GM19023 (cell line): Measurements from ENCODE around the gene IKZF2.

Source experiments
- ATAC-seq: cut with Tn5 transposase; IDR thresholded peaks from one replicate; pipeline ENCODE4 v1.9.1; 2021; ENCODE audit warnings: mild to moderate bottlenecking, moderate library complexity; ENCODE audit not compliant: unreplicated experiment

Gene IKZF2

GRCh38 chr2:213156717-213157116, 5.3 kb upstream of the IKZF2 start:
- no peak for ATAC-seq

GRCh38 chr2:213152888-213153287, 1.5 kb upstream of the IKZF2 start:
- ATAC-seq = no peak

- peak; percentile 32 for ATAC-seq
Measured at GRCh38 chr2:213152065-213152794, 818 bp upstream of the IKZF2 start.

- no peak for ATAC-seq
Measured at GRCh38 chr2:213150315-213151097, 906 bp downstream of the IKZF2 start.

- no peak for ATAC-seq
Measured at GRCh38 chr2:213149949-213150314, 1.5 kb downstream of the IKZF2 start.

GRCh38 chr2:213149294-213149875, 2.0 kb downstream of the IKZF2 start:
- ATAC-seq = no peak

GRCh38 chr2:213148572-213149261, 2.7 kb downstream of the IKZF2 start:
- no peak for ATAC-seq

- no peak for ATAC-seq
Measured at GRCh38 chr2:213147538-213147937, 3.9 kb downstream of the IKZF2 start.

GRCh38 chr2:213145715-213146242, 5.6 kb downstream of the IKZF2 start:
- no peak for ATAC-seq

- no peak for ATAC-seq
Measured at GRCh38 chr2:213137064-213137463, 14.3 kb downstream of the IKZF2 start.

- ATAC-seq = no peak
Measured at GRCh38 chr2:213129311-213129710, 22.1 kb downstream of the IKZF2 start.

- no peak for ATAC-seq
Measured at GRCh38 chr2:213125646-213126347, 25.6 kb downstream of the IKZF2 start.

- ATAC-seq = no peak
Measured at GRCh38 chr2:213122725-213123124, 28.7 kb downstream of the IKZF2 start.

GRCh38 chr2:213121690-213122089, 29.7 kb downstream of the IKZF2 start:
- no peak for ATAC-seq

- ATAC-seq = peak; percentile 73
Measured at GRCh38 chr2:213119061-213119809, 32.2 kb downstream of the IKZF2 start.

GRCh38 chr2:213108308-213108707, 43.1 kb downstream of the IKZF2 start:
- ATAC-seq = no peak

- ATAC-seq = no peak
Measured at GRCh38 chr2:213107728-213108127, 43.7 kb downstream of the IKZF2 start.

- ATAC-seq = no peak
Measured at GRCh38 chr2:213105212-213105611, 46.2 kb downstream of the IKZF2 start.

GRCh38 chr2:213104903-213105202, 46.6 kb downstream of the IKZF2 start:
- ATAC-seq = no peak
